GM23338 (cell line): ENCODE results near the gene CXorf65. TPM values are rescaled to one million over a fixed set of nuclear protein-coding genes. Genes with fewer than 3 reads are reported as not detected.

ENCODE experiments used
- ATAC-seq: fragments of 200-7000 bp; cut with Tn5 transposase; 3 replicates; pipeline ENCODE4 v1.9.1; 2020
- DNase-seq: peaks from one replicate; pipeline ENCODE4 v3.0.0-alpha.2; 2015; ENCODE audit warnings: low spot score
- H2AFZ ChIP-seq: fragments of 200-600 bp; sonication (generic); 2 replicates; pipeline ENCODE4 v1.8.0; 2016; ENCODE audit warnings: antibody characterized with exemption, mild to moderate bottlenecking, moderate library complexity
- H3F3A ChIP-seq: fragments of 200-600 bp; sonication (generic); replicated peaks from 2 replicates; pipeline ENCODE4 v1.8.0; 2017; ENCODE audit warnings: antibody characterized with exemption, mixed run types, low read depth
- H3K27ac ChIP-seq: fragments of 200-600 bp; sonication (generic); 2 replicates; pipeline ENCODE4 v1.6.1; 2016; ENCODE audit warnings: low read depth
- H3K27me3 ChIP-seq: fragments of 200-600 bp; sonication (generic); 2 replicates; pipeline ENCODE4 v1.8.0; 2016; ENCODE audit warnings: mild to moderate bottlenecking, mixed run types, moderate library complexity; ENCODE audit not compliant: insufficient read depth
- H3K36me3 ChIP-seq: fragments of 200-600 bp; sonication (generic); 2 replicates; pipeline ENCODE4 v1.8.0; 2016; ENCODE audit warnings: mild to moderate bottlenecking; ENCODE audit not compliant: insufficient read depth
- H3K4me1 ChIP-seq: fragments of 200-600 bp; sonication (generic); 2 replicates; pipeline ENCODE4 v1.8.0; 2016; ENCODE audit warnings: mild to moderate bottlenecking, moderate library complexity; ENCODE audit not compliant: insufficient read depth
- H3K4me2 ChIP-seq: fragments of 200-600 bp; sonication (generic); 2 replicates; pipeline ENCODE4 v1.7.1; 2017; ENCODE audit warnings: mixed run types
- H3K4me3 ChIP-seq: fragments of 200-600 bp; sonication (generic); 2 replicates; pipeline ENCODE4 v1.6.1; 2016; ENCODE audit warnings: mixed run types
- H3K79me2 ChIP-seq: fragments of 200-600 bp; sonication (generic); replicated peaks from 2 replicates; pipeline ENCODE4 v1.8.0; 2017; ENCODE audit warnings: mild to moderate bottlenecking; ENCODE audit not compliant: insufficient read depth
- H3K9me2 ChIP-seq: fragments of 200-600 bp; sonication (generic); 2 replicates; pipeline ENCODE4 v1.8.0; 2017; ENCODE audit not compliant: insufficient read depth
- H4K20me1 ChIP-seq: fragments of 200-600 bp; sonication (generic); replicated peaks from 2 replicates; pipeline ENCODE4 v1.8.0; 2017; ENCODE audit warnings: mild to moderate bottlenecking; ENCODE audit not compliant: insufficient read depth
- H3K27ac Mint-ChIP-seq: 2 replicates; pipeline ENCODE4 v1.8.0; 2020; ENCODE audit warnings: inconsistent platforms, mild to moderate bottlenecking, moderate library complexity, mixed read lengths
- H3K27me3 Mint-ChIP-seq: 3 replicates; pipeline ENCODE4 v1.8.0; 2022; ENCODE audit warnings: low read depth, mild to moderate bottlenecking, moderate library complexity, mixed read lengths, inconsistent platforms; ENCODE audit not compliant: insufficient read depth, poor library complexity
- H3K36me3 Mint-ChIP-seq: 3 replicates; pipeline ENCODE4 v1.8.0; 2021; ENCODE audit warnings: low read depth, mild to moderate bottlenecking, inconsistent platforms, moderate library complexity, mixed read lengths
- H3K4me1 Mint-ChIP-seq: 3 replicates; pipeline ENCODE4 v1.8.0; 2020; ENCODE audit warnings: mild to moderate bottlenecking, inconsistent platforms, mixed read lengths
- H3K4me3 Mint-ChIP-seq: 3 replicates; pipeline ENCODE4 v1.8.0; 2021; ENCODE audit warnings: moderate library complexity, mild to moderate bottlenecking, inconsistent platforms, mixed read lengths
- H3K9me3 Mint-ChIP-seq: 3 replicates; pipeline ENCODE4 v1.8.0; 2020; ENCODE audit warnings: moderate library complexity, mild to moderate bottlenecking, inconsistent platforms, mixed read lengths
- CREB1 ChIP-seq: fragments of 250-450 bp; sonication (Bioruptor Pico); IDR thresholded peaks from 2 replicates; pipeline ENCODE4 v1.5.0; 2020; ENCODE audit warnings: low read depth, mild to moderate bottlenecking, moderate library complexity
- EZH2 ChIP-seq: fragments of 200-600 bp; sonication (generic); IDR thresholded peaks from one replicate; pipeline ENCODE4 v1.8.0; 2017; ENCODE audit warnings: antibody characterized with exemption, mild to moderate bottlenecking, low read depth; ENCODE audit not compliant: unreplicated experiment
- EZH2phosphoT487 ChIP-seq: fragments of 200-600 bp; sonication (generic); IDR thresholded peaks from one replicate; pipeline ENCODE4 v1.8.1; 2018; ENCODE audit warnings: antibody characterized with exemption; ENCODE audit not compliant: unreplicated experiment
- JUNB ChIP-seq: IDR thresholded peaks from one replicate; pipeline ENCODE4 v1.6.1; 2016; ENCODE audit warnings: antibody characterized with exemption; ENCODE audit not compliant: unreplicated experiment
- NANOG ChIP-seq: IDR thresholded peaks from 2 replicates; pipeline ENCODE4 v1.6.1; 2016; ENCODE audit warnings: antibody characterized with exemption, borderline replicate concordance
- POLR2AphosphoS5 ChIP-seq: IDR thresholded peaks from 2 replicates; pipeline ENCODE4 v1.6.1; 2016; ENCODE audit warnings: antibody characterized with exemption, low read depth
- STAT1 ChIP-seq: IDR thresholded peaks from one replicate; pipeline ENCODE4 v1.6.1; 2016; ENCODE audit warnings: antibody characterized with exemption; ENCODE audit not compliant: unreplicated experiment
- ZNF114 ChIP-seq: fragments of 250-450 bp; sonication (Bioruptor Pico); IDR thresholded peaks from 2 replicates; pipeline ENCODE4 v1.5.0; 2020; ENCODE audit warnings: mild to moderate bottlenecking, moderate library complexity
- ZNF331 ChIP-seq: fragments of 250-450 bp; sonication (Bioruptor Pico); IDR thresholded peaks from 2 replicates; pipeline ENCODE4 v1.5.0; 2020; ENCODE audit warnings: low read depth, mild to moderate bottlenecking, moderate library complexity
- polyA plus RNA-seq: library from polyadenylated mRNA; unstranded; fragments of >200 nt; fragmentation: Nextera tagmentation; extraction: Ambion mirVana; gene quantifications from 2 replicates; pipeline ENCODE4 v1.2.1, GENCODE V29; 2016
- total RNA-seq: library from RNA; depleted of rRNA; stranded (reverse); fragments of >200 nt; shearing (Covaris generic); gene quantifications from 2 replicates; pipeline ENCODE4 v1.2.3, GENCODE V29; 2014
- TF ChIP-seq, protein P1 (sequence below): IDR thresholded peaks from 2 replicates; pipeline ENCODE4 v1.6.1; 2016; ENCODE audit warnings: antibody characterized with exemption
- TF ChIP-seq, protein P2 (sequence below): IDR thresholded peaks from one replicate; pipeline ENCODE4 v1.6.1; 2018; ENCODE audit warnings: antibody characterized with exemption; ENCODE audit not compliant: unreplicated experiment
- TF ChIP-seq, protein P3 (sequence below), 2 experiments: fragments of 200-600 bp in 1 of 2; sonication (generic) in 1 of 2; conservative IDR thresholded peaks; 2 replicates each; pipeline versions ENCODE4 v1.5.1 to v1.6.1; 2016 to 2017; ENCODE audit warnings: antibody characterized with exemption in 2 of 2, low read depth in 2 of 2, mild to moderate bottlenecking in 2 of 2, moderate library complexity in 1 of 2
- TF ChIP-seq, protein P4 (sequence below): fragments of 250-450 bp; sonication (Bioruptor Pico); IDR thresholded peaks from 2 replicates; pipeline ENCODE4 v1.5.0; 2020; ENCODE audit warnings: mild to moderate bottlenecking, moderate library complexity

The CXorf65 gene
- total and polyA plus RNA-seq, 2 experiments from 2014 or later: 0.79 TPM; not detected in 1

DNA sequence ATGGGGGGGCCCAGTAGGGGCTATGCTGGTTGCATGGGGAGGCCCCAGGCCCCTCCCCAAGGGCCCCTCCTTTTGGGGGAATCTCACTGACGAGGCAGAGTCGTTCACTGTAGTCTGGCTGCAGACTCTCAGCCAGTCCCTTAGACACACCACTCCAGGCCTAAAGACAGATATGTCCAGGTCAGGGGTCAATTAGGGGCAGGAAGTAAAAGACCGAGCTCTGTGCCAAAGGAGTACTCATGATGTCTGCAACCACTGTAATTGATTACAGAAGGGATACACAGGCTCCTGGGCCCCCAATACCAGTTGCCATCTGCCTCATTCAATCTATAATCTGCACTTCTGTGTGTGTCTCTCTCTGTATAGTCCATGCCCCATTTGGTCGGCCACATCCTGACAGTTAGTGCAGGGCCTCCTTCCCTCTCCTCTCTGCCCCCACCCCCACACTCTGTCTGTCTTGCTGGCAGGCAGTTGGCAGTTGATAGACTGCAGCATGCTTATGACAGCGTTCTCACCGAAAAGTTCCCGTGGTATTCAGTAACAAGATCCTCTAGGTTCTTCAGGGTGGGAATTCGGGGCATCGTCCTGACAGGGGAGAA lies 1.3 kb upstream of the CXorf65 start:
- Mint-ChIP-seq H3K27ac (no peak overlapping the region), H3K27me3 (peaks cover 2% of the 10 kb centered on the region), H3K4me1 (peaks cover 28% of the 10 kb centered on the region), H3K36me3 (no peaks in the 10 kb centered on the region), H3K9me3 (no peaks in the 10 kb centered on the region), H3K4me3 (no peak overlapping the region)
- H3K4me2 ChIP-seq: no peak overlapping the region
- H4K20me1 ChIP-seq: no peaks in the 10 kb centered on the region
- H3K4me1 ChIP-seq: peaks cover 19% of the 10 kb centered on the region
- H2AFZ ChIP-seq: no peak overlapping the region
- no peak for TF ChIP-seq POLR2AphosphoS5
- TF ChIP-seq, protein P1, sequence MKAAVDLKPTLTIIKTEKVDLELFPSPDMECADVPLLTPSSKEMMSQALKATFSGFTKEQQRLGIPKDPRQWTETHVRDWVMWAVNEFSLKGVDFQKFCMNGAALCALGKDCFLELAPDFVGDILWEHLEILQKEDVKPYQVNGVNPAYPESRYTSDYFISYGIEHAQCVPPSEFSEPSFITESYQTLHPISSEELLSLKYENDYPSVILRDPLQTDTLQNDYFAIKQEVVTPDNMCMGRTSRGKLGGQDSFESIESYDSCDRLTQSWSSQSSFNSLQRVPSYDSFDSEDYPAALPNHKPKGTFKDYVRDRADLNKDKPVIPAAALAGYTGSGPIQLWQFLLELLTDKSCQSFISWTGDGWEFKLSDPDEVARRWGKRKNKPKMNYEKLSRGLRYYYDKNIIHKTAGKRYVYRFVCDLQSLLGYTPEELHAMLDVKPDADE: no peak
- TF ChIP-seq STAT1: no peak
- TF ChIP-seq NANOG: no peak
- TF ChIP-seq, protein P2, sequence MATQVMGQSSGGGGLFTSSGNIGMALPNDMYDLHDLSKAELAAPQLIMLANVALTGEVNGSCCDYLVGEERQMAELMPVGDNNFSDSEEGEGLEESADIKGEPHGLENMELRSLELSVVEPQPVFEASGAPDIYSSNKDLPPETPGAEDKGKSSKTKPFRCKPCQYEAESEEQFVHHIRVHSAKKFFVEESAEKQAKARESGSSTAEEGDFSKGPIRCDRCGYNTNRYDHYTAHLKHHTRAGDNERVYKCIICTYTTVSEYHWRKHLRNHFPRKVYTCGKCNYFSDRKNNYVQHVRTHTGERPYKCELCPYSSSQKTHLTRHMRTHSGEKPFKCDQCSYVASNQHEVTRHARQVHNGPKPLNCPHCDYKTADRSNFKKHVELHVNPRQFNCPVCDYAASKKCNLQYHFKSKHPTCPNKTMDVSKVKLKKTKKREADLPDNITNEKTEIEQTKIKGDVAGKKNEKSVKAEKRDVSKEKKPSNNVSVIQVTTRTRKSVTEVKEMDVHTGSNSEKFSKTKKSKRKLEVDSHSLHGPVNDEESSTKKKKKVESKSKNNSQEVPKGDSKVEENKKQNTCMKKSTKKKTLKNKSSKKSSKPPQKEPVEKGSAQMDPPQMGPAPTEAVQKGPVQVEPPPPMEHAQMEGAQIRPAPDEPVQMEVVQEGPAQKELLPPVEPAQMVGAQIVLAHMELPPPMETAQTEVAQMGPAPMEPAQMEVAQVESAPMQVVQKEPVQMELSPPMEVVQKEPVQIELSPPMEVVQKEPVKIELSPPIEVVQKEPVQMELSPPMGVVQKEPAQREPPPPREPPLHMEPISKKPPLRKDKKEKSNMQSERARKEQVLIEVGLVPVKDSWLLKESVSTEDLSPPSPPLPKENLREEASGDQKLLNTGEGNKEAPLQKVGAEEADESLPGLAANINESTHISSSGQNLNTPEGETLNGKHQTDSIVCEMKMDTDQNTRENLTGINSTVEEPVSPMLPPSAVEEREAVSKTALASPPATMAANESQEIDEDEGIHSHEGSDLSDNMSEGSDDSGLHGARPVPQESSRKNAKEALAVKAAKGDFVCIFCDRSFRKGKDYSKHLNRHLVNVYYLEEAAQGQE: no peak
- TF ChIP-seq, protein P3, sequence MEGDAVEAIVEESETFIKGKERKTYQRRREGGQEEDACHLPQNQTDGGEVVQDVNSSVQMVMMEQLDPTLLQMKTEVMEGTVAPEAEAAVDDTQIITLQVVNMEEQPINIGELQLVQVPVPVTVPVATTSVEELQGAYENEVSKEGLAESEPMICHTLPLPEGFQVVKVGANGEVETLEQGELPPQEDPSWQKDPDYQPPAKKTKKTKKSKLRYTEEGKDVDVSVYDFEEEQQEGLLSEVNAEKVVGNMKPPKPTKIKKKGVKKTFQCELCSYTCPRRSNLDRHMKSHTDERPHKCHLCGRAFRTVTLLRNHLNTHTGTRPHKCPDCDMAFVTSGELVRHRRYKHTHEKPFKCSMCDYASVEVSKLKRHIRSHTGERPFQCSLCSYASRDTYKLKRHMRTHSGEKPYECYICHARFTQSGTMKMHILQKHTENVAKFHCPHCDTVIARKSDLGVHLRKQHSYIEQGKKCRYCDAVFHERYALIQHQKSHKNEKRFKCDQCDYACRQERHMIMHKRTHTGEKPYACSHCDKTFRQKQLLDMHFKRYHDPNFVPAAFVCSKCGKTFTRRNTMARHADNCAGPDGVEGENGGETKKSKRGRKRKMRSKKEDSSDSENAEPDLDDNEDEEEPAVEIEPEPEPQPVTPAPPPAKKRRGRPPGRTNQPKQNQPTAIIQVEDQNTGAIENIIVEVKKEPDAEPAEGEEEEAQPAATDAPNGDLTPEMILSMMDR (conservative IDR thresholded peaks at IDR 0.05; ENCODE audit: low read depth in 2 of 2): no peak
- TF ChIP-seq CREB1 (CRISPR knock-in tag): no peak
- no peak for TF ChIP-seq ZNF114
- no peak for TF ChIP-seq JUNB
- no peak for TF ChIP-seq ZNF331 (CRISPR knock-in tag)
- no peak for TF ChIP-seq EZH2phosphoT487
- TF ChIP-seq EZH2: no peak
- TF ChIP-seq, protein P4, sequence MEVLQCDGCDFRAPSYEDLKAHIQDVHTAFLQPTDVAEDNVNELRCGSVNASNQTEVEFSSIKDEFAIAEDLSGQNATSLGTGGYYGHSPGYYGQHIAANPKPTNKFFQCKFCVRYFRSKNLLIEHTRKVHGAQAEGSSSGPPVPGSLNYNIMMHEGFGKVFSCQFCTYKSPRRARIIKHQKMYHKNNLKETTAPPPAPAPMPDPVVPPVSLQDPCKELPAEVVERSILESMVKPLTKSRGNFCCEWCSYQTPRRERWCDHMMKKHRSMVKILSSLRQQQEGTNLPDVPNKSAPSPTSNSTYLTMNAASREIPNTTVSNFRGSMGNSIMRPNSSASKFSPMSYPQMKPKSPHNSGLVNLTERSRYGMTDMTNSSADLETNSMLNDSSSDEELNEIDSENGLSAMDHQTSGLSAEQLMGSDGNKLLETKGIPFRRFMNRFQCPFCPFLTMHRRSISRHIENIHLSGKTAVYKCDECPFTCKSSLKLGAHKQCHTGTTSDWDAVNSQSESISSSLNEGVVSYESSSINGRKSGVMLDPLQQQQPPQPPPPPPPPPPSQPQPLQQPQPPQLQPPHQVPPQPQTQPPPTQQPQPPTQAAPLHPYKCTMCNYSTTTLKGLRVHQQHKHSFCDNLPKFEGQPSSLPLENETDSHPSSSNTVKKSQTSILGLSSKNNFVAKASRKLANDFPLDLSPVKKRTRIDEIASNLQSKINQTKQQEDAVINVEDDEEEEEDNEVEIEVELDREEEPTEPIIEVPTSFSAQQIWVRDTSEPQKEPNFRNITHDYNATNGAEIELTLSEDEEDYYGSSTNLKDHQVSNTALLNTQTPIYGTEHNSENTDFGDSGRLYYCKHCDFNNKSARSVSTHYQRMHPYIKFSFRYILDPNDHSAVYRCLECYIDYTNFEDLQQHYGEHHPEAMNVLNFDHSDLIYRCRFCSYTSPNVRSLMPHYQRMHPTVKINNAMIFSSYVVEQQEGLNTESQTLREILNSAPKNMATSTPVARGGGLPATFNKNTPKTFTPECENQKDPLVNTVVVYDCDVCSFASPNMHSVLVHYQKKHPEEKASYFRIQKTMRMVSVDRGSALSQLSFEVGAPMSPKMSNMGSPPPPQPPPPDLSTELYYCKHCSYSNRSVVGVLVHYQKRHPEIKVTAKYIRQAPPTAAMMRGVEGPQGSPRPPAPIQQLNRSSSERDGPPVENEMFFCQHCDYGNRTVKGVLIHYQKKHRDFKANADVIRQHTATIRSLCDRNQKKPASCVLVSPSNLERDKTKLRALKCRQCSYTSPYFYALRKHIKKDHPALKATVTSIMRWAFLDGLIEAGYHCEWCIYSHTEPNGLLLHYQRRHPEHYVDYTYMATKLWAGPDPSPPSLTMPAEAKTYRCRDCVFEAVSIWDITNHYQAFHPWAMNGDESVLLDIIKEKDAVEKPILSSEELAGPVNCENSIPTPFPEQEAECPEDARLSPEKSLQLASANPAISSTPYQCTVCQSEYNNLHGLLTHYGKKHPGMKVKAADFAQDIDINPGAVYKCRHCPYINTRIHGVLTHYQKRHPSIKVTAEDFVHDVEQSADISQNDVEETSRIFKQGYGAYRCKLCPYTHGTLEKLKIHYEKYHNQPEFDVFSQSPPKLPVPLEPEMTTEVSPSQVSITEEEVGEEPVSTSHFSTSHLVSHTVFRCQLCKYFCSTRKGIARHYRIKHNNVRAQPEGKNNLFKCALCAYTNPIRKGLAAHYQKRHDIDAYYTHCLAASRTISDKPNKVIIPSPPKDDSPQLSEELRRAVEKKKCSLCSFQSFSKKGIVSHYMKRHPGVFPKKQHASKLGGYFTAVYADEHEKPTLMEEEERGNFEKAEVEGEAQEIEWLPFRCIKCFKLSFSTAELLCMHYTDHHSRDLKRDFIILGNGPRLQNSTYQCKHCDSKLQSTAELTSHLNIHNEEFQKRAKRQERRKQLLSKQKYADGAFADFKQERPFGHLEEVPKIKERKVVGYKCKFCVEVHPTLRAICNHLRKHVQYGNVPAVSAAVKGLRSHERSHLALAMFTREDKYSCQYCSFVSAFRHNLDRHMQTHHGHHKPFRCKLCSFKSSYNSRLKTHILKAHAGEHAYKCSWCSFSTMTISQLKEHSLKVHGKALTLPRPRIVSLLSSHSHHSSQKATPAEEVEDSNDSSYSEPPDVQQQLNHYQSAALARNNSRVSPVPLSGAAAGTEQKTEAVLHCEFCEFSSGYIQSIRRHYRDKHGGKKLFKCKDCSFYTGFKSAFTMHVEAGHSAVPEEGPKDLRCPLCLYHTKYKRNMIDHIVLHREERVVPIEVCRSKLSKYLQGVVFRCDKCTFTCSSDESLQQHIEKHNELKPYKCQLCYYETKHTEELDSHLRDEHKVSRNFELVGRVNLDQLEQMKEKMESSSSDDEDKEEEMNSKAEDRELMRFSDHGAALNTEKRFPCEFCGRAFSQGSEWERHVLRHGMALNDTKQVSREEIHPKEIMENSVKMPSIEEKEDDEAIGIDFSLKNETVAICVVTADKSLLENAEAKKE: no peak
- no peaks in the 10 kb centered on the region for H3K36me3 ChIP-seq
- H3F3A ChIP-seq: 0 out of 2 replicates have a peak, but pooled peaks cover 2% of the 10 kb centered on the region
- DNase-seq (no peak), ATAC-seq (no peak)
- no peak overlapping the region for H3K4me3 ChIP-seq
- peaks cover 23% of the 10 kb centered on the region; the same call in 1 of the 2 replicates for H3K27me3 ChIP-seq
- no peaks in the 10 kb centered on the region for H3K79me2 ChIP-seq
- H3K27ac ChIP-seq: no peak overlapping the region
- H3K9me2 ChIP-seq: no peaks in the 10 kb centered on the region
